HepG2 (cell line): Measurements from ENCODE around the gene SNX9. TPM values are rescaled to one million over a fixed set of nuclear protein-coding genes. Genes with fewer than 3 reads are reported as not detected.
A peak's percentile ranks its signal among the peaks of the same experiment; 100 is the strongest.

Experiments used
- ATAC-seq: fragments of 200-7000 bp; cut with Tn5 transposase; 3 replicates; pipeline ENCODE4 v1.9.1; 2020; ENCODE audit warnings: mild to moderate bottlenecking, moderate library complexity
- BruUV-seq: library from RNA; stranded (reverse); fragments of 400-500 nt; replicated peaks from 2 replicates; lab custom pipeline; 2021; lab: Mats Ljungman, UMichigan
- CTCF ChIA-PET: fragments of 300-600 bp; formaldehyde crosslinking; extraction: SDS; loops from one replicate; lab custom pipeline; 2021; ENCODE audit warnings: low total read pairs, inconsistent platforms, low intra/inter-chr PET ratio; lab: Yijun Ruan, JAX
- POLR2A ChIA-PET: fragments of 350-600 bp; sonication (Branson Sonifier 250); formaldehyde crosslinking; loops from one replicate; lab custom pipeline; 2020; ENCODE audit warnings: antibody characterized with exemption, inconsistent platforms; lab: Yijun Ruan, JAX
- DNase-seq: peaks from one replicate; pipeline ENCODE4 v3.0.0-alpha.2; 2015; ENCODE audit warnings: low spot score
- FAIRE-seq: peaks from 3 replicates; lab custom pipeline; 2011; peaks lifted over from hg19 to GRCh38; lab: Jason Lieb, UNC
- H2AFZ ChIP-seq: one replicate; pipeline ENCODE4 v1.6.1; 2011; ENCODE audit warnings: low read length, inconsistent platforms
- H3K27ac ChIP-seq: fragments of 300-600 bp; 3 replicates; pipeline ENCODE4 v1.8.0; 2011; ENCODE audit warnings: mixed run types, mild to moderate bottlenecking, mixed read lengths, low read length, inconsistent platforms; ENCODE audit not compliant: insufficient read depth; ENCODE audit errors: extremely low read length
- H3K27me3 ChIP-seq, 2 experiments: fragments of 200-600 bp in 1 of 2; 2 replicates in 1 of 2; 3 replicates in 1 of 2; pipeline versions ENCODE4 v1.6.0 to v1.8.0; 2011; ENCODE audit warnings: low read length in 2 of 2, mild to moderate bottlenecking in 2 of 2, moderate library complexity in 2 of 2, inconsistent platforms in 1 of 2; ENCODE audit not compliant: insufficient read depth in 2 of 2, control insufficient read depth in 1 of 2
- H3K36me3 ChIP-seq, 2 experiments: fragments of 200-600 bp in 1 of 2; replicated peaks in 1 of 2; 2 replicates in 1 of 2; 3 replicates in 1 of 2; pipeline versions ENCODE4 v1.5.1 to v1.8.0; 2011; ENCODE audit warnings: low read length in 2 of 2, inconsistent platforms in 1 of 2; ENCODE audit not compliant: insufficient read depth in 2 of 2, control insufficient read depth in 1 of 2
- H3K4me1 ChIP-seq: 2 replicates; pipeline ENCODE4 v1.5.1; 2012; ENCODE audit warnings: low read length, inconsistent platforms; ENCODE audit not compliant: insufficient read depth
- H3K4me2 ChIP-seq: 2 replicates; pipeline ENCODE4 v1.6.0; 2011; ENCODE audit warnings: low read depth, low read length, inconsistent platforms
- H3K4me3 ChIP-seq, 3 experiments: fragments of 200-600 bp in 1 of 3; sonication (generic), shearing (Covaris generic) in 1 of 3; replicated peaks in 1 of 3; 2 replicates each; pipeline ENCODE4 v1.5.1; 2011 to 2016; ENCODE audit warnings: low read length in 3 of 3, inconsistent platforms in 2 of 3, low read depth in 2 of 3, mild to moderate bottlenecking in 2 of 3, control low read depth in 1 of 3, mixed read lengths in 1 of 3; ENCODE audit not compliant: insufficient read depth in 1 of 3
- H3K79me2 ChIP-seq: one replicate; pipeline ENCODE4 v1.6.1; 2011; ENCODE audit warnings: low read length, inconsistent platforms; ENCODE audit not compliant: insufficient read depth
- H3K9ac ChIP-seq: 2 replicates; pipeline ENCODE4 v1.6.0; 2011; ENCODE audit warnings: mild to moderate bottlenecking, low read depth, low read length, inconsistent platforms; ENCODE audit not compliant: insufficient read depth
- H3K9me3 ChIP-seq: 2 replicates; pipeline ENCODE4 v1.5.1; 2012; ENCODE audit warnings: mild to moderate bottlenecking, low read length
- H4K20me1 ChIP-seq: 2 replicates; pipeline ENCODE4 v1.6.0; 2011; ENCODE audit warnings: inconsistent platforms, mild to moderate bottlenecking, low read length, moderate library complexity; ENCODE audit not compliant: insufficient read depth
- CEBPB ChIP-seq: IDR thresholded peaks from 2 replicates; pipeline ENCODE4 v1.6.1; 2011; ENCODE audit warnings: low read depth, low read length, improper control_type of control experiment, borderline replicate concordance
- CEBPG ChIP-seq: IDR thresholded peaks from 2 replicates; pipeline ENCODE4 v1.6.1; 2016
- GATAD2A ChIP-seq: IDR thresholded peaks from 2 replicates; pipeline ENCODE4 v1.6.1; 2016
- GZF1 ChIP-seq: sonication (generic); formaldehyde crosslinking; IDR thresholded peaks from 2 replicates; pipeline ENCODE4 v1.5.1; 2020; ENCODE audit warnings: mild to moderate bottlenecking, missing genetic modification reagents
- HDAC6 ChIP-seq: fragments of 200-600 bp; sonication (generic); IDR thresholded peaks from 2 replicates; pipeline ENCODE4 v1.7.0; 2017; ENCODE audit warnings: mild to moderate bottlenecking, antibody characterized with exemption, low read length, low read depth
- KDM5A ChIP-seq: fragments of 200-600 bp; sonication (generic); IDR thresholded peaks from 2 replicates; pipeline ENCODE4 v1.7.0; 2018; ENCODE audit warnings: antibody characterized with exemption, mild to moderate bottlenecking, low read length, borderline replicate concordance
- NCOR1 ChIP-seq: fragments of 200-600 bp; sonication (generic); IDR thresholded peaks from 2 replicates; pipeline ENCODE4 v1.7.0; 2017; ENCODE audit warnings: antibody characterized with exemption, low read length, borderline replicate concordance
- NR3C1 ChIP-seq: sonication (generic); formaldehyde crosslinking; IDR thresholded peaks from 2 replicates; pipeline ENCODE4 v1.4.0; 2020; ENCODE audit warnings: missing genetic modification reagents
- PITX1 ChIP-seq: sonication (generic); formaldehyde crosslinking; IDR thresholded peaks from 2 replicates; pipeline ENCODE4 v1.5.1; 2020; ENCODE audit warnings: mild to moderate bottlenecking, missing genetic modification reagents
- POLR2A ChIP-seq, 2 experiments: IDR thresholded peaks; 2 replicates each; pipeline ENCODE4 v1.6.1; 2011; ENCODE audit warnings: low read depth in 2 of 2, low read length in 2 of 2, mild to moderate bottlenecking in 1 of 2, moderate library complexity in 1 of 2; ENCODE audit not compliant: insufficient read depth in 1 of 2
- RAD51 ChIP-seq: fragments of 450-650 bp; IDR thresholded peaks from 2 replicates; pipeline ENCODE4 v1.6.1; 2016; ENCODE audit warnings: borderline replicate concordance
- SRF ChIP-seq: IDR thresholded peaks from 2 replicates; pipeline ENCODE4 v1.6.1; 2011; ENCODE audit warnings: mild to moderate bottlenecking, low read depth, low read length, moderate library complexity
- SUZ12 ChIP-seq: fragments of 150-350 bp; IDR thresholded peaks from 2 replicates; pipeline ENCODE4 v1.6.1; 2014; ENCODE audit warnings: low read depth, low read length
- TARDBP ChIP-seq: sonication (generic); formaldehyde crosslinking; IDR thresholded peaks from 2 replicates; pipeline ENCODE4 v1.8.0; 2022; ENCODE audit warnings: mild to moderate bottlenecking, missing genetic modification reagents
- TMF1 ChIP-seq: sonication (generic); formaldehyde crosslinking; IDR thresholded peaks from 2 replicates; pipeline ENCODE4 v1.8.1; 2022; ENCODE audit warnings: low read depth, missing genetic modification reagents
- USF2 ChIP-seq, 2 experiments: sonication (generic) in 1 of 2; formaldehyde crosslinking in 1 of 2; IDR thresholded peaks; 2 replicates each; pipeline versions ENCODE4 v1.5.1 to v1.6.1; 2011 to 2020; ENCODE audit warnings: borderline replicate concordance in 1 of 2, low read depth in 1 of 2, low read length in 1 of 2, mild to moderate bottlenecking in 1 of 2, missing genetic modification reagents in 1 of 2, moderate library complexity in 1 of 2
- ZBTB33 ChIP-seq: sonication (generic); formaldehyde crosslinking; IDR thresholded peaks from 2 replicates; pipeline ENCODE4 v1.4.0; 2020; ENCODE audit warnings: missing genetic modification reagents
- ZMAT5 ChIP-seq: sonication (generic); formaldehyde crosslinking; IDR thresholded peaks from 2 replicates; pipeline ENCODE4 v1.5.0; 2020; ENCODE audit warnings: mild to moderate bottlenecking, low read depth, missing genetic modification reagents, borderline replicate concordance
- ZNF274 ChIP-seq: sonication (generic); formaldehyde crosslinking; IDR thresholded peaks from 2 replicates; pipeline ENCODE4 v1.5.1; 2020; ENCODE audit warnings: mild to moderate bottlenecking, missing genetic modification reagents
- ZNF816 ChIP-seq: sonication (generic); formaldehyde crosslinking; IDR thresholded peaks from 2 replicates; pipeline ENCODE4 v1.8.0; 2022; ENCODE audit warnings: missing genetic modification reagents, mild to moderate bottlenecking, borderline replicate concordance
- WGBS: methylation state at CpG from one replicate; pipeline ENCODE4 v1.1.6; 2017; ENCODE audit warnings: low lambda C conversion rate; 5-methylcytosine and 5-hydroxymethylcytosine counted together
- in situ Hi-C: cut with HindIII; loops from 2 replicates; pipeline ENCODE4 v1.10.0; 2017; ENCODE audit warnings: low pct_unique_long_range_greater_than_20kb; ENCODE audit not compliant: extremely low pct_ligation_motif_present
- intact Hi-C: fragments of 100-400 bp; cut with micrococcal nuclease; formaldehyde crosslinking; loops from one replicate; pipeline ENCODE4 v1.10.0; 2022; ENCODE audit not compliant: unreplicated experiment
- polyA plus RNA-seq, 8 experiments: library from polyadenylated mRNA; depleted of rRNA in 3 of 8; stranded (reverse) in 7 of 8; unstranded in 1 of 8; fragments of >200 nt; fragmentation: Illumina TruSeq in 4 of 8; extraction: Trizol in 4 of 8; gene quantifications; 2 replicates each; pipeline versions ENCODE4 v1.2.1 to v1.2.3, GENCODE V29; 2011 to 2016; ENCODE audit warnings: low read depth in 4 of 8, missing spikeins in 1 of 8, mixed read lengths in 1 of 8; ENCODE audit not compliant: insufficient read depth in 1 of 8
- total RNA-seq, 5 experiments: library from RNA; depleted of rRNA; stranded (reverse); fragments of >200 nt; fragmentation: Illumina TruSeq; extraction: Trizol; gene quantifications; 2 replicates each; pipeline ENCODE4 v1.2.3, GENCODE V29; 2016; ENCODE audit warnings: low read depth in 1 of 5
- TF ChIP-seq, protein P1 (sequence below): IDR thresholded peaks from 2 replicates; pipeline ENCODE4 v1.6.1; 2016; ENCODE audit warnings: missing genetic modification reagents, missing compliant biosample characterization

SNX9 gene
- total and polyA plus RNA-seq, 2 of the 13 experiments (the other 11 are each of a cell fraction or from before 2014, with no cell fraction given), result 21.9 to 36.0 TPM

- intact Hi-C loops (no loop called here), in situ Hi-C loops (no loop called here)
- CTCF ChIA-PET, result no interaction called here
- peaks cover 84% of the 10 kb centered on the region for H3K4me1 ChIP-seq
- no peak overlapping the region for H3K9ac ChIP-seq
- H3K36me3 ChIP-seq, result no peaks in the 10 kb centered on the region
- no peak overlapping the region for H2AFZ ChIP-seq
- FAIRE-seq (no peak), ATAC-seq (no peak), DNase-seq (no peak)
- 47% methylated on average over 16 of the region's 16 CpGs for WGBS
- peaks cover 6 to 13% of the 10 kb centered on the region in 2 experiments; a peak in 4 of 5 replicates for H3K27me3 ChIP-seq
- no peak overlapping the region for H3K4me3 ChIP-seq
- no TSS peak for BruUV-seq
- H3K79me2 ChIP-seq, result peaks cover 11% of the 10 kb centered on the region
- H3K9me3 ChIP-seq, result no peaks in the 10 kb centered on the region
- no peaks in the 10 kb centered on the region for H4K20me1 ChIP-seq
- peak overlapping the region; percentile 21; the same call in 1 of the 2 replicates for H3K4me2 ChIP-seq
- no peak overlapping the region for H3K27ac ChIP-seq
- POLR2A ChIA-PET, result interaction anchor here (1.2 to 16.1 kb wide), 3 partner anchors 8 to 34 kb away, joined by 4 to 345 read pairs (median 22); no protein-coding TSS in a partner anchor
- TF ChIP-seq NCOR1, result no peak
- no peak for TF ChIP-seq GZF1 (CRISPR knock-in tag)
- no peak for TF ChIP-seq KDM5A
- TF ChIP-seq RAD51, result peak; percentile 35; the same call in 1 of the 2 replicates
- no peak for TF ChIP-seq POLR2A (IDR thresholded peaks at IDR 0.05; ENCODE audit: insufficient read depth in 1 of 2, low read depth in 2 of 2, low read length in 2 of 2)
- no peak for TF ChIP-seq SRF
- no peak for TF ChIP-seq ZMAT5 (CRISPR knock-in tag)
- TF ChIP-seq ZNF816 (CRISPR knock-in tag), result no peak
- 0 out of 2 replicates have a peak, but pooled peaks have one; percentile 17 for TF ChIP-seq PITX1 (CRISPR knock-in tag)
- TF ChIP-seq ZBTB33 (CRISPR knock-in tag), result peak; percentile 58
- TF ChIP-seq, protein P1, sequence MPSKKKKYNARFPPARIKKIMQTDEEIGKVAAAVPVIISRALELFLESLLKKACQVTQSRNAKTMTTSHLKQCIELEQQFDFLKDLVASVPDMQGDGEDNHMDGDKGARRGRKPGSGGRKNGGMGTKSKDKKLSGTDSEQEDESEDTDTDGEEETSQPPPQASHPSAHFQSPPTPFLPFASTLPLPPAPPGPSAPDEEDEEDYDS (CRISPR knock-in tag), result no peak
- TF ChIP-seq TARDBP (CRISPR knock-in tag), result no peak
- TF ChIP-seq NR3C1 (CRISPR knock-in tag), result no peak
- TF ChIP-seq GATAD2A (CRISPR knock-in tag), result 0 out of 2 replicates have a peak, but pooled peaks have one; percentile 49
- TF ChIP-seq CEBPB, result peak; percentile 81
- TF ChIP-seq TMF1 (CRISPR knock-in tag), result no peak
- no peak for TF ChIP-seq HDAC6
- no peak for TF ChIP-seq ZNF274 (CRISPR knock-in tag)
- TF ChIP-seq USF2 (IDR thresholded peaks at IDR 0.05; ENCODE audit: low read depth, low read length), result 0 out of 2 replicates have a peak, but pooled peaks have one; percentile 6
- TF ChIP-seq USF2 (CRISPR knock-in tag; IDR thresholded peaks at IDR 0.05; ENCODE audit: borderline replicate concordance), result no peak; the same call in 1 of the 2 replicates
- peak; percentile 78 for TF ChIP-seq CEBPG (CRISPR knock-in tag)
- no peak for TF ChIP-seq SUZ12
Observed at GRCh38 chr6:157978021-157978783, 155.2 kb downstream of the SNX9 start.
